Neural progenitor cell (in vitro differentiated cells): Measurements from ENCODE around the gene FBLN1. TPM values are rescaled to one million over a fixed set of nuclear protein-coding genes. Genes with fewer than 3 reads are reported as not detected.

ENCODE experiments used
- DNase-seq: peaks from one replicate; pipeline ENCODE4 v3.0.0-alpha.2; 2016; ENCODE audit warnings: low spot score
- H2AFZ ChIP-seq: fragments of 200-600 bp; sonication (generic); replicated peaks from 2 replicates; pipeline ENCODE4 v1.6.1; 2016; ENCODE audit warnings: antibody characterized with exemption
- H3F3A ChIP-seq: fragments of 200-600 bp; sonication (generic); 2 replicates; pipeline ENCODE4 v1.6.1; 2016; ENCODE audit warnings: antibody characterized with exemption, low read depth
- H3K27ac ChIP-seq: fragments of 200-600 bp; sonication (generic); 2 replicates; pipeline ENCODE4 v1.5.1; 2016; ENCODE audit warnings: mild to moderate bottlenecking
- H3K27me3 ChIP-seq: fragments of 200-600 bp; sonication (generic); 2 replicates; pipeline ENCODE4 v1.6.1; 2016; ENCODE audit warnings: mild to moderate bottlenecking, moderate library complexity
- H3K36me3 ChIP-seq: fragments of 200-600 bp; sonication (generic); 2 replicates; pipeline ENCODE4 v1.5.1; 2016
- H3K4me1 ChIP-seq: fragments of 200-600 bp; sonication (generic); 2 replicates; pipeline ENCODE4 v1.6.1; 2016; ENCODE audit warnings: mixed run types
- H3K4me2 ChIP-seq: fragments of 200-600 bp; sonication (generic); 2 replicates; pipeline ENCODE4 v1.6.1; 2016
- H3K4me3 ChIP-seq: fragments of 200-600 bp; sonication (generic); 2 replicates; pipeline ENCODE4 v1.5.1; 2016
- H3K79me2 ChIP-seq: fragments of 200-600 bp; sonication (generic); 2 replicates; pipeline ENCODE4 v1.6.1; 2016; ENCODE audit warnings: low read depth
- H3K9ac ChIP-seq: fragments of 200-600 bp; sonication (generic); 2 replicates; pipeline ENCODE4 v1.6.1; 2016
- H3K9me3 ChIP-seq: fragments of 200-600 bp; sonication (generic); 2 replicates; pipeline ENCODE4 v1.5.1; 2016; ENCODE audit warnings: low read depth
- H4K20me1 ChIP-seq: fragments of 200-600 bp; sonication (generic); 2 replicates; pipeline ENCODE4 v1.6.1; 2016; ENCODE audit warnings: low read depth
- H3K27ac Mint-ChIP-seq: 3 replicates; pipeline ENCODE4 v1.8.0; 2021; ENCODE audit warnings: mixed read lengths
- H3K27me3 Mint-ChIP-seq: 2 replicates; pipeline ENCODE4 v1.8.0; 2022; ENCODE audit warnings: low read depth, mild to moderate bottlenecking, inconsistent platforms, moderate library complexity, mixed read lengths; ENCODE audit not compliant: insufficient read depth
- H3K36me3 Mint-ChIP-seq: 3 replicates; pipeline ENCODE4 v1.8.0; 2021; ENCODE audit warnings: mixed read lengths
- H3K4me1 Mint-ChIP-seq: 3 replicates; pipeline ENCODE4 v1.8.0; 2021; ENCODE audit warnings: mixed read lengths
- H3K4me3 Mint-ChIP-seq: 3 replicates; pipeline ENCODE4 v1.8.0; 2021; ENCODE audit warnings: mild to moderate bottlenecking, moderate library complexity, mixed read lengths
- H3K9me3 Mint-ChIP-seq: 3 replicates; pipeline ENCODE4 v1.8.0; 2020; ENCODE audit warnings: mixed read lengths
- EZH2 ChIP-seq: fragments of 200-600 bp; sonication (generic); IDR thresholded peaks from 2 replicates; pipeline ENCODE4 v1.6.1; 2017; ENCODE audit warnings: antibody characterized with exemption, mild to moderate bottlenecking, moderate library complexity
- EZH2phosphoT487 ChIP-seq: fragments of 200-600 bp; sonication (generic); IDR thresholded peaks from 2 replicates; pipeline ENCODE4 v1.6.1; 2017; ENCODE audit warnings: antibody characterized with exemption
- total RNA-seq: library from RNA; depleted of rRNA; stranded (reverse); fragments of >200 nt; gene quantifications from 2 replicates; pipeline ENCODE4 v1.2.3, GENCODE V29; 2015; ENCODE audit warnings: low replicate concordance
- TF ChIP-seq, protein P1 (sequence below): fragments of 200-600 bp; sonication (generic); IDR thresholded peaks from 2 replicates; pipeline ENCODE4 v1.5.1; 2017; ENCODE audit warnings: antibody characterized with exemption, mild to moderate bottlenecking

Gene FBLN1
- total RNA-seq, 1 donor from 2014 or later, result 84.3 TPM

DNA sequence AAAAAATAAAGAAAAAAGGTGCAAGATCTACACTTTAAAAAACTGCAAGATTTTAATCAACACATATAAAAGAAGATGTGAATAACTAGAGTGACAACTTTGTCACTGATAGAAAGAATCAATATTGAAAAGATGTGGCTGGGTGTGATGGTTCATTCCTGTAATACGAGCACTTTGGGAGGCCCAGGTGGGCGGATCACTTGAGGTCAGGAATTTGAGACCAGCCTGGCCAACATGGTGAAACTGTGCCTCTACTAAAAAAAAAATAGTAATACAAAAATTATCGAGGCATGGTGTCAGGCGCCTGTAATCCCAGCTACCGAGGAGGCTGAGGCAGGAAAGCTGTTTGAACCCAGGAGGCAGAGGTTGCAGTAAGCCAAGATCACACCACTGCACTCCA, 21.0 kb upstream of the FBLN1 start:
- no peak for DNase-seq
- H4K20me1 ChIP-seq, result no peaks in the 10 kb centered on the region
- peaks cover 23% of the 10 kb centered on the region for H3K27me3 Mint-ChIP-seq

GRCh38 chr22:45482169-45482568, 20.5 kb upstream of the FBLN1 start:
- peaks cover 13% of the 10 kb centered on the region for H3F3A ChIP-seq
- TF ChIP-seq EZH2phosphoT487 (no peak), EZH2 (no peak)
- TF ChIP-seq, protein P1, sequence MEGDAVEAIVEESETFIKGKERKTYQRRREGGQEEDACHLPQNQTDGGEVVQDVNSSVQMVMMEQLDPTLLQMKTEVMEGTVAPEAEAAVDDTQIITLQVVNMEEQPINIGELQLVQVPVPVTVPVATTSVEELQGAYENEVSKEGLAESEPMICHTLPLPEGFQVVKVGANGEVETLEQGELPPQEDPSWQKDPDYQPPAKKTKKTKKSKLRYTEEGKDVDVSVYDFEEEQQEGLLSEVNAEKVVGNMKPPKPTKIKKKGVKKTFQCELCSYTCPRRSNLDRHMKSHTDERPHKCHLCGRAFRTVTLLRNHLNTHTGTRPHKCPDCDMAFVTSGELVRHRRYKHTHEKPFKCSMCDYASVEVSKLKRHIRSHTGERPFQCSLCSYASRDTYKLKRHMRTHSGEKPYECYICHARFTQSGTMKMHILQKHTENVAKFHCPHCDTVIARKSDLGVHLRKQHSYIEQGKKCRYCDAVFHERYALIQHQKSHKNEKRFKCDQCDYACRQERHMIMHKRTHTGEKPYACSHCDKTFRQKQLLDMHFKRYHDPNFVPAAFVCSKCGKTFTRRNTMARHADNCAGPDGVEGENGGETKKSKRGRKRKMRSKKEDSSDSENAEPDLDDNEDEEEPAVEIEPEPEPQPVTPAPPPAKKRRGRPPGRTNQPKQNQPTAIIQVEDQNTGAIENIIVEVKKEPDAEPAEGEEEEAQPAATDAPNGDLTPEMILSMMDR, result no peak
- H3K79me2 ChIP-seq, result no peaks in the 10 kb centered on the region
- H3K27ac ChIP-seq, result no peak overlapping the region
- peaks cover 20% of the 10 kb centered on the region for H3K4me1 ChIP-seq
- H3K27me3 ChIP-seq, result no peaks in the 10 kb centered on the region
- no peak overlapping the region for H2AFZ ChIP-seq
- H3K4me3 ChIP-seq, result no peak overlapping the region
- DNase-seq, result peak; percentile 68
- Mint-ChIP-seq H3K4me1 (peaks cover 19% of the 10 kb centered on the region), H3K9me3 (peaks cover 27% of the 10 kb centered on the region), H3K36me3 (peaks cover 2% of the 10 kb centered on the region), H3K4me3 (no peak overlapping the region), H3K27ac (peak overlapping the region; percentile 25), H3K27me3 (peaks cover 21% of the 10 kb centered on the region)
- peaks cover 5% of the 10 kb centered on the region for H3K9me3 ChIP-seq
- no peak overlapping the region for H3K4me2 ChIP-seq
- no peak overlapping the region for H3K9ac ChIP-seq
- no peaks in the 10 kb centered on the region for H3K36me3 ChIP-seq
- H4K20me1 ChIP-seq, result no peaks in the 10 kb centered on the region

More for the DNA sequence above, 21.0 kb upstream of the FBLN1 start:
- no peak for TF ChIP-seq EZH2phosphoT487
- TF ChIP-seq, protein P1, result no peak
- TF ChIP-seq EZH2, result no peak
- Mint-ChIP-seq H3K27ac (no peak overlapping the region), H3K36me3 (peaks cover 2% of the 10 kb centered on the region), H3K4me1 (peaks cover 22% of the 10 kb centered on the region), H3K9me3 (peaks cover 23% of the 10 kb centered on the region), H3K4me3 (no peak overlapping the region)
- Histone ChIP-seq H3F3A (peaks cover 13% of the 10 kb centered on the region), H3K27me3 (no peaks in the 10 kb centered on the region), H3K79me2 (no peaks in the 10 kb centered on the region), H3K36me3 (no peaks in the 10 kb centered on the region), H2AFZ (no peak overlapping the region), H3K4me3 (no peak overlapping the region), H3K9ac (no peak overlapping the region), H3K9me3 (peaks cover 5% of the 10 kb centered on the region), H3K27ac (no peak overlapping the region), H3K4me1 (peaks cover 20% of the 10 kb centered on the region), H3K4me2 (no peak overlapping the region)

GRCh38 chr22:45483319-45483718, 19.4 kb upstream of the FBLN1 start:
- TF ChIP-seq EZH2phosphoT487 (no peak), EZH2 (no peak)
- TF ChIP-seq, protein P1, result no peak
- H3K4me3 Mint-ChIP-seq, result peak overlapping the region; percentile 9
- Histone ChIP-seq H3K4me1 (peaks cover 14% of the 10 kb centered on the region), H3K36me3 (no peaks in the 10 kb centered on the region), H3K27ac (no peak overlapping the region), H3K79me2 (no peaks in the 10 kb centered on the region), H3K4me3 (no peak overlapping the region), H3F3A (peaks cover 10% of the 10 kb centered on the region), H3K9me3 (peaks cover 16% of the 10 kb centered on the region), H3K9ac (no peak overlapping the region), H3K4me2 (no peak overlapping the region), H2AFZ (no peak overlapping the region), H3K27me3 (no peaks in the 10 kb centered on the region), H4K20me1 (no peaks in the 10 kb centered on the region)
- H3K27me3 Mint-ChIP-seq, result peaks cover 21% of the 10 kb centered on the region
- no peak overlapping the region for H3K27ac Mint-ChIP-seq
- peaks cover 16% of the 10 kb centered on the region for H3K4me1 Mint-ChIP-seq
- H3K9me3 Mint-ChIP-seq, result peaks cover 36% of the 10 kb centered on the region
- DNase-seq, result no peak
- peaks cover 2% of the 10 kb centered on the region for H3K36me3 Mint-ChIP-seq
